Measurements from ENCODE around the gene ANK2. TPM values are rescaled to one million over a fixed set of nuclear protein-coding genes. Genes with fewer than 3 reads are reported as not detected.
A peak's percentile ranks its signal among the peaks of the same experiment; 100 is the strongest.

Gene ANK2
- total RNA-seq, 6 experiments from 2014 or later: 1.4 to 9.0 (median 2.3) TPM

DNA sequence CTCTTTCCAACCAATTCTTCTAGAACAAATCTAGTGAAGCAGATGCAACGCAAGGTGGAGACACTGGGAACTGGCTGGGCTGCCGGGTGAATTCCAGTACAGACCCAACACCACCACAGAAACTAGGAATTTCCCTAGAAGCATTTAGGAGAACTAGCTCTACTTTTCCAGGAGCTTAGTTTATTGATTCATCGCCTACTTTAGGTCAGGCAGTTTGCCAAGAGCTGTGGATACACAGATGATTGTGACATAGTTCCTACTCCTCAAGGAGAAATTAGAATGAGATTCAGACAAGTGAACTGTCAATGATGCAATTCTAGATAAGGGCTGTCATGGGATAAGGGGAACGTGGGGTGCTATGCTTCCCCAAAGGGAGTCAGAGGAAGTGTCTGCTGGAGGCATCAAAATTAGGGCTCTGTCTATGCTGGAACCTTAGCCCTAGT, 362.1 kb downstream of the ANK2 start:
- Mint-ChIP-seq H3K27me3 (ENCODE audit: insufficient read depth) (no peaks in the 10 kb centered on the region), H3K4me3 (no peak overlapping the region), H3K9me3 (peaks cover 4% of the 10 kb centered on the region; the same call in 1 of the 2 replicates), H3K4me1 (ENCODE audit: low read depth) (peaks cover 17% of the 10 kb centered on the region), H3K27ac (no peak overlapping the region), H3K36me3 (ENCODE audit: low read depth) (no peaks in the 10 kb centered on the region)
- peak; percentile 69 for DNase-seq
- TF ChIP-seq CTCF (IDR thresholded peaks at IDR 0.05): no peak

- DNase-seq: no peak
- Mint-ChIP-seq H3K4me1 (ENCODE audit: low read depth) (peaks cover 10% of the 10 kb centered on the region; the same call in 1 of the 2 replicates), H3K27ac (no peak overlapping the region), H3K27me3 (ENCODE audit: insufficient read depth) (no peaks in the 10 kb centered on the region), H3K9me3 (peaks cover 19% of the 10 kb centered on the region), H3K4me3 (no peak overlapping the region), H3K36me3 (ENCODE audit: low read depth) (peaks cover 20% of the 10 kb centered on the region)
- no peak for TF ChIP-seq CTCF (IDR thresholded peaks at IDR 0.05)
Observed at GRCh38 chr4:113419631-113420030, 370.2 kb downstream of the ANK2 start.

- no peak for DNase-seq
- H3K27me3 Mint-ChIP-seq (ENCODE audit: insufficient read depth): peaks cover 2% of the 10 kb centered on the region; the same call in 1 of the 2 replicates
- no peak overlapping the region for H3K4me3 Mint-ChIP-seq
- H3K9me3 Mint-ChIP-seq: peaks cover 19% of the 10 kb centered on the region
- no peak overlapping the region for H3K27ac Mint-ChIP-seq
- no peak for TF ChIP-seq CTCF (IDR thresholded peaks at IDR 0.05)
- peaks cover 20% of the 10 kb centered on the region for H3K36me3 Mint-ChIP-seq (ENCODE audit: low read depth)
- H3K4me1 Mint-ChIP-seq (ENCODE audit: low read depth): peaks cover 10% of the 10 kb centered on the region; the same call in 1 of the 2 replicates
Observed at GRCh38 chr4:113420938-113421337, 371.5 kb downstream of the ANK2 start.

DNA sequence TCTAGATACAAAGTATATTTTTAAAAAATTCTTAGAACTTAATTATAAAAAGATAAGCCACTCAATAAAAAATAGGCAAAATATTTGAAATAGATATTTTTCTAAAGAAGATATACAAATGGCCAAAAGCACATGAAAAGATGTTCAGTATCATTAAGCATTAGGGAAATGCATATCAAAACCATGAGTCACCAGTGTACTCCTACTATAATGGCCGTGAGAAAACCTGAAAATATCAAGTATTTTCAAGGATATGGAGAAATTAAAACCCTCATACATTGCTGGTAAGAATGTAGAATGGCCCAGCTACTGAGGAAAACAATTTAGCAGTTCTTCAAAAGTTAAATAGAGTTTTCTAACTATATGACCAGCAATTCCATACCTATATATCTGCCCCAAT, 374.2 kb downstream of the ANK2 start:
- TF ChIP-seq CTCF (IDR thresholded peaks at IDR 0.05): no peak
- H3K27ac Mint-ChIP-seq: no peak overlapping the region
- peaks cover 2% of the 10 kb centered on the region; the same call in 1 of the 2 replicates for H3K27me3 Mint-ChIP-seq (ENCODE audit: insufficient read depth)
- H3K4me3 Mint-ChIP-seq: no peak overlapping the region
- peaks cover 19% of the 10 kb centered on the region for H3K9me3 Mint-ChIP-seq
- DNase-seq: peak; percentile 15
- H3K36me3 Mint-ChIP-seq (ENCODE audit: low read depth): peaks cover 20% of the 10 kb centered on the region
- H3K4me1 Mint-ChIP-seq (ENCODE audit: low read depth): peaks cover 10% of the 10 kb centered on the region; the same call in 1 of the 2 replicates

- Mint-ChIP-seq H3K27ac (peak overlapping the region; percentile 36; the same call in 1 of the 2 replicates), H3K4me3 (peak overlapping the region; percentile 19; the same call in 1 of the 2 replicates), H3K36me3 (ENCODE audit: low read depth) (no peaks in the 10 kb centered on the region; the same call in 1 of the 2 replicates), H3K27me3 (ENCODE audit: insufficient read depth) (peaks cover 1% of the 10 kb centered on the region), H3K9me3 (no peaks in the 10 kb centered on the region), H3K4me1 (ENCODE audit: low read depth) (peaks cover 53% of the 10 kb centered on the region)
- TF ChIP-seq CTCF (IDR thresholded peaks at IDR 0.05): no peak
- DNase-seq: no peak
Observed at GRCh38 chr4:113433116-113433515, 383.7 kb downstream of the ANK2 start.

Small RNA genes within 50 kb of the gene (microRNA-seq; reads per million reads assigned to microRNA genes)
- not detected for gene MIR1243
- gene MIR8082: not detected
